Neutrophil (primary cell): Measurements from ENCODE around the gene CDC42EP1.

Experiments
- H3K27ac ChIP-seq: fragments of 200-600 bp; sonication (generic); 2 replicates; pipeline ENCODE4 v1.5.1; 2016; ENCODE audit warnings: mild to moderate bottlenecking, moderate library complexity
- H3K27me3 ChIP-seq: fragments of 200-600 bp; sonication (generic); 2 replicates; pipeline ENCODE4 v1.6.0; 2016; ENCODE audit warnings: mild to moderate bottlenecking
- H3K36me3 ChIP-seq: fragments of 200-600 bp; sonication (generic); 2 replicates; pipeline ENCODE4 v1.5.1; 2017
- H3K4me1 ChIP-seq, 2 experiments: fragments of 200-600 bp in 1 of 2; sonication (generic) in 1 of 2; 1 replicate in 1 of 2; 2 replicates in 1 of 2; pipeline versions ENCODE4 v1.5.1 to v1.6.1; 2013 to 2016; ENCODE audit warnings: low read depth in 1 of 2, low read length in 1 of 2, mild to moderate bottlenecking in 1 of 2, moderate library complexity in 1 of 2; ENCODE audit not compliant: control insufficient read depth in 1 of 2, insufficient read depth in 1 of 2
- H3K4me3 ChIP-seq, 2 experiments: fragments of 200-600 bp in 1 of 2; sonication (generic) in 1 of 2; 1 replicate in 1 of 2; 2 replicates in 1 of 2; pipeline ENCODE4 v1.5.1; 2013 to 2016; ENCODE audit warnings: low read depth in 1 of 2, low read length in 1 of 2, mild to moderate bottlenecking in 1 of 2, moderate library complexity in 1 of 2
- H3K9me3 ChIP-seq: fragments of 200-600 bp; sonication (generic); 2 replicates; pipeline ENCODE4 v1.5.1; 2016
- CTCF ChIP-seq: fragments of 200-600 bp; sonication (generic); IDR thresholded peaks from 2 replicates; pipeline ENCODE4 v1.5.1; 2016; ENCODE audit warnings: antibody characterized with exemption

The CDC42EP1 gene

GRCh38 chr22:37569009-37569920, 9.0 kb downstream of the CDC42EP1 start:
- TF ChIP-seq CTCF, result no peak
- H3K27ac ChIP-seq, result no peak overlapping the region
- H3K27me3 ChIP-seq, result peaks cover 21% of the 10 kb centered on the region
- peaks cover 30 to 38% of the 10 kb centered on the region in 2 experiments for H3K4me1 ChIP-seq
- no peak overlapping the region for H3K4me3 ChIP-seq
- no peaks in the 10 kb centered on the region for H3K9me3 ChIP-seq
- H3K36me3 ChIP-seq, result no peaks in the 10 kb centered on the region

GRCh38 chr22:37569921-37570660, 9.8 kb downstream of the CDC42EP1 start:
- no peaks in the 10 kb centered on the region for H3K9me3 ChIP-seq
- TF ChIP-seq CTCF, result no peak
- H3K36me3 ChIP-seq, result no peaks in the 10 kb centered on the region
- H3K27ac ChIP-seq, result no peak overlapping the region
- peaks cover 38 to 46% of the 10 kb centered on the region in 2 experiments for H3K4me1 ChIP-seq
- peaks cover 12% of the 10 kb centered on the region for H3K27me3 ChIP-seq
- no peak overlapping the region for H3K4me3 ChIP-seq

- Histone ChIP-seq H3K36me3 (no peaks in the 10 kb centered on the region), H3K27me3 (peaks cover 7% of the 10 kb centered on the region), H3K4me3 (no peak overlapping the region), H3K27ac (no peak overlapping the region), H3K4me1 (peaks cover 42 to 46% of the 10 kb centered on the region in 2 experiments), H3K9me3 (no peaks in the 10 kb centered on the region)
- no peak for TF ChIP-seq CTCF
Observed at GRCh38 chr22:37570661-37570976, 10.3 kb downstream of the CDC42EP1 start.

GRCh38 chr22:37571258-37571991, 11.1 kb downstream of the CDC42EP1 start:
- Histone ChIP-seq H3K4me1 (peaks cover 36 to 42% of the 10 kb centered on the region in 2 experiments), H3K9me3 (no peaks in the 10 kb centered on the region), H3K27ac (no peak overlapping the region), H3K27me3 (no peaks in the 10 kb centered on the region), H3K4me3 (no peak overlapping the region), H3K36me3 (no peaks in the 10 kb centered on the region)
- TF ChIP-seq CTCF, result no peak

GRCh38 chr22:37571992-37572373, 11.7 kb downstream of the CDC42EP1 start:
- no peaks in the 10 kb centered on the region for H3K27me3 ChIP-seq
- no peak overlapping the region for H3K4me3 ChIP-seq
- H3K27ac ChIP-seq, result no peak overlapping the region
- no peak for TF ChIP-seq CTCF
- no peaks in the 10 kb centered on the region for H3K9me3 ChIP-seq
- H3K4me1 ChIP-seq, result peaks cover 31 to 37% of the 10 kb centered on the region in 2 experiments
- no peaks in the 10 kb centered on the region for H3K36me3 ChIP-seq
